ENCODE data around the gene ARHGAP29.

ARHGAP29 gene

GRCh38 chr1:94253456-94254017 lies 16.2 kb upstream of the ARHGAP29 start:
- H3K4me3 ChIP-seq (ENCODE audit: low read length) = no peak overlapping the region
- TF ChIP-seq CTCF (conservative IDR thresholded peaks at IDR 0.05; ENCODE audit: low read depth, low read length) = no peak
- DNase-seq (ENCODE audit: low read depth) = no peak

- DNase-seq (ENCODE audit: low read depth) = no peak
- TF ChIP-seq CTCF (conservative IDR thresholded peaks at IDR 0.05; ENCODE audit: low read depth, low read length) = no peak
- no peak overlapping the region for H3K4me3 ChIP-seq (ENCODE audit: low read length)
These were observed 13.0 kb upstream of the ARHGAP29 start for GRCh38 chr1:94250341-94250740.

- DNase-seq (ENCODE audit: low read depth) = no peak
- no peak for TF ChIP-seq CTCF (conservative IDR thresholded peaks at IDR 0.05; ENCODE audit: low read depth, low read length)
- no peak overlapping the region for H3K4me3 ChIP-seq (ENCODE audit: low read length)
These were observed 11.7 kb upstream of the ARHGAP29 start for GRCh38 chr1:94248956-94249688.

GRCh38 chr1:94247138-94248094 lies 10.0 kb upstream of the ARHGAP29 start:
- H3K4me3 ChIP-seq (ENCODE audit: low read length) = peak overlapping the region; percentile 73
- no peak for TF ChIP-seq CTCF (conservative IDR thresholded peaks at IDR 0.05; ENCODE audit: low read depth, low read length)
- no peak for DNase-seq (ENCODE audit: low read depth)

GRCh38 chr1:94246692-94247137 lies 9.3 kb upstream of the ARHGAP29 start:
- no peak for DNase-seq (ENCODE audit: low read depth)
- peak overlapping the region; percentile 73 for H3K4me3 ChIP-seq (ENCODE audit: low read length)
- TF ChIP-seq CTCF (conservative IDR thresholded peaks at IDR 0.05; ENCODE audit: low read depth, low read length) = no peak

GRCh38 chr1:94245747-94246438 lies 8.5 kb upstream of the ARHGAP29 start:
- peak overlapping the region; percentile 73 for H3K4me3 ChIP-seq (ENCODE audit: low read length)
- DNase-seq (ENCODE audit: low read depth) = no peak
- no peak for TF ChIP-seq CTCF (conservative IDR thresholded peaks at IDR 0.05; ENCODE audit: low read depth, low read length)
